ENCODE measurements around the gene ZNF628. TPM values are rescaled to one million over a fixed set of nuclear protein-coding genes. Genes with fewer than 3 reads are reported as not detected.

Gene ZNF628
- total RNA-seq, 1 experiment from 2014 or later: 5.3 TPM

DNA sequence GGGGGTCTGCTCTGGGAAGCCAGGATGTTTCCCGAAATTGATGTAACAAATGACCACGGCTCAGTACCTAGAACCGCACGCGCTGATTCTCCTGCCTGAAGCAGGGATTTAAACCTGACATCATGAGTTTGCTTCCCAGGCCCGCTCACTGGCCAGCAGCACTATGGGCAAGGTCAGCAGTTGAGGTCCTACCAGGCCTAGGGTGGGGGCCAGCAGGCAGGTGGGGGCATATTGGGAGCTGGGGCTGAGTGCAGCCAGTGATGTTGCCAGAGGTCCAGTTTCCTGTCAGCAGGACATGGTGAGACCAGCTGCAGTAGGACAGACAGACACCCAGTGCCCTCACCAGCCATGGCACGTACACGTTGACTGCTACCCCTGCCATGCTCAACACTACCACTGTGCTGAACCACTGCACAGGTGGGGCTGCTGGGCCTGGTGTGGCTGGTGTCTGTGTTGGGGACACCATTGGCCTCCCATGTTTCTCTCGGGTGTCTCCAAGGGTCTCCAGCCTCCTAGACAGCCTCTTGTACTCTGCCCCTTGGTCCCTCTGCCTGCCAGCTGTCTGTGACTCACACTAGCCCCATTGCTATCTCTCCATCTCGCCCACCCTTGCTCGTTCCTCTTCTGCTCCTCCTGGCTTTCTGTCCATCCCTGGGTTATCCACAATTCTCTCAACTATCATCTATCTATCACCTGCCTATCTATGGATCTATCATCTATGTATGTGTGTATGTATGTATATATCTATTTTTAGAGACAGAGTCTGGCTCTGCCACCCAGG, 10.8 kb upstream of the ZNF628 start:
- DNase-seq (ENCODE audit: low read depth): no peak

- DNase-seq (ENCODE audit: low read depth): no peak
These were observed 10.2 kb upstream of the ZNF628 start for GRCh38 chr19:55466241-55466614.

GRCh38 chr19:55467236-55468053, 9.0 kb upstream of the ZNF628 start:
- DNase-seq (ENCODE audit: low read depth): peak; percentile 68

- DNase-seq (ENCODE audit: low read depth): no peak
These were observed 8.4 kb upstream of the ZNF628 start for GRCh38 chr19:55468054-55468393.

DNA sequence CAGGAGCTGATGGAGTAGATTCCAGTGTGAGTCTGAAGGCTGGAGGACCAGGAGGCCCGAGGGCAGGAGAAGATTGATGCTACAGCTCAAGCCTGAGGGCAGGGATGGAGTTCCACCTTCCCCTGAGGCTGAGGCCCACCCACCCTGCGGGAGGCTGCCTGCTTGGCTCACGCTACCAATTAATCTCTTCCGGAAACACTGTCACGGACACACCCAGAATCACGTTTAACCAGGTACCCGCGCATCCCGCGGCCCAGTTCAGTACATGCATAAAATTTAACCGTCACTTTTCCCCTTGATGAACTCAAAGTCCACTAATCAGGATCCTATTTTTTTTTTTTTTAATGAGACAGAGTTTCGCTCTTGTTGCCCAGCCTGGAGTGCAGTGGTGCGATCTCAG, 5.2 kb upstream of the ZNF628 start:
- DNase-seq (ENCODE audit: low read depth): no peak

- peak; percentile 72 for DNase-seq (ENCODE audit: low read depth)
These were observed 4.0 kb upstream of the ZNF628 start for GRCh38 chr19:55472463-55472862.

GRCh38 chr19:55473225-55474012, 3.0 kb upstream of the ZNF628 start:
- peak; percentile 81 for DNase-seq (ENCODE audit: low read depth)

DNA sequence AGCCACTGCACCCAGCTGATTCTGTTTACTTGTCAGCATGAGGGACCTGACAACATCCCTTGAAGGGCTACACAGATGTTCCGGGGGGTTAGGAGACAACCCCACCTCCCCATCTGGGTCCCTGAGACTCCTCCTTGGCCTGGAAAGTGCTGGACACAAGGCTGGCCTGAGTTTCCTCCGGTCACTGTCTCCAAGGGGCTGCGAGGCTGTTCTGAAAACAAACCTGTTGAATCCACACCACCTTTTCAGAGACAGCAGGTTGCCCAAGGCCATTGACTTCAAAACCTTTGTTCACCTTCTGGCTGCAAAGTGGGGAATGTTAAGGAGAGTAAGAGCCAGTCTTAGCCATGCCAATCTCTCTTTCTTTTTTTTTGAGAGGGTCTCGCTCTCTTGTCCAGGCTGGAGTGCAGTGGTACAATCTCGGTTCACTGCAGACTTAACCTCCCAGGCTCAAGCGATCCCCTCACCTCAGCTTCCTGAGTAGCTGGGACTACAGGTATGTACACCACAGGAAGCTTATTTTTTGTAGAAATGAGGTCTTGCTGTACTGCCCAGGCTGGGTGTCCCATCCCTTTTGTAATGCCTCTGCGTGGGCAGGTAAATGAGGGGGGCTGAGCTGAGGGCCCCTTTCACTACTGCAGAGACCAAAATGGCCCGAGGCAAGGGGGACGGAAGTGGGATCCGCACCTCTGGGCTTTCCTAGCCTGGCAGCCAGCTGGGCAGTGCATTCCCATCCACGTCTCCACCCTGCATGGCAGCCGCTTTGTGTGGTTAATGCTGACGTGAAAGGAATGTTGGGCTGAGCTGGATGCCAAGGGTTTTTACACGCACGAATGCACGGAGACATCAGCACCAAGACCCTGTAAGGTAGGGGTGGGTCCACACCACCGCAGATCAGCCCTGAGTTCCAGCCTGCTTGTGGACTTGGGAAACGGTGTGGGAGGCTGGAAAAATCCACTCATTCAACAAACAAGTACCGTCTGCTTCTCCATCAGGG, 1.9 kb upstream of the ZNF628 start:
- DNase-seq (ENCODE audit: low read depth): peak; percentile 95

DNA sequence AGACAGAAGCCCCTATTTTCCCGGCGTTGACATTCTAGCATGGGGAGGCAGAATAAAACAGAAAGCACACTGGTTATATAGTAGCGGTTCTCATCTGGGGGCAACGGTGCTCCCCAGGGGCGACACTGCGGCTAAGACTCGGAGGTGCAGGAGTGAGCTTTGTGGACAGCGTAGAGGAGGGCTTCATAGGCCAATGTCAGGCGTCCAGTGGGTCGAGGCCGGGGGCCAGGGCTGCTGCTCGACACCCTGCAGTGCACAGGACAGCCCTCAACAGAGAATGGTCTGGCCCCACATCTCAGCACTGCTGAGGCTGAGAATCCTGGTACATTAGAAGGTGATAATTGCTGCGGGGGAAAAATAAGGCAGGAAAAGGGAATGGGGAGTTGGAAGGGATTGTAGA, 1.5 kb downstream of the ZNF628 start:
- DNase-seq (ENCODE audit: low read depth): no peak

DNA sequence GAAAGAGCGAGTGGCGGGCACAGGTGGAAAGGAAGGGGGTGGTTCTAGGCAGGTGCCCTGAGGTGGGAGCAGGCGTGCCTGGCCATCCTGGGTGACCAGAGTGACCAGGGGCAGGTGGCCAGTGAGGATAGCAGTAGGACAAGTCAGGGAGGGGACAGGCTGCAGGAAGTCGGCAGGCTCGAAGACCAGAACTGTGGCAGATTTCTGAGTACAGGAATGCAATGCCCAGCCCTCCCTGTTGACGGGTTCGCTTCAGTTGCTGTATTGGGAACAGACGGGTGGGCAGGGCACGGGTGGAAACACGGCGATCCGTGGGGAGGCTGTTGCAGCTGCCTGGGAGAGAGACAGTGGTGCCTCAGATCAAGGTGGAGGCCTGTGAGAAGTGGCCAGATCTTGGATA, 1.9 kb downstream of the ZNF628 start:
- DNase-seq (ENCODE audit: low read depth): no peak

DNA sequence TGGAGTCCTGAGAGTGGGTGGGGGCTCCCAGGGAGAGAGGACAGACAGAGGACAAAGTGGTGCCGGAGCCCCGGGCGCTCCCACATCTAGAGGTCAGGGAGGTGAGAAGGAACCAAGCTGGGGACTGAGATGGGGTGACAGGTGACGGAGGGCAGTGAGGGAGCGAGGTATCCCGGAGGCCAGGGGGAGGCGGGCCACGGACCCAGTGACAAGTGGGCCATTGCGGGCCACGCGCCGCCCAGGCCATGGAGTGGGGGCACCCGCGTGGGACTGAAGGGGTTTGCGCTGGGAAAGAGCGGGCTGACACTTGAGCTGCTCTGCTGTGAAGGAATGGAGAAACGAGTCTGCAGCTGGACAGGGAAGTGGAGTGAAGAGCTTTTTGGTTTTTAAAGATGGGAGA, 2.6 kb downstream of the ZNF628 start:
- DNase-seq (ENCODE audit: low read depth): no peak

- DNase-seq (ENCODE audit: low read depth): no peak
These were observed 3.2 kb downstream of the ZNF628 start for GRCh38 chr19:55479451-55480230.

GRCh38 chr19:55481148-55481793, 4.9 kb downstream of the ZNF628 start:
- DNase-seq (ENCODE audit: low read depth): no peak

GRCh38 chr19:55481794-55482155, 5.4 kb downstream of the ZNF628 start:
- no peak for DNase-seq (ENCODE audit: low read depth)

DNA sequence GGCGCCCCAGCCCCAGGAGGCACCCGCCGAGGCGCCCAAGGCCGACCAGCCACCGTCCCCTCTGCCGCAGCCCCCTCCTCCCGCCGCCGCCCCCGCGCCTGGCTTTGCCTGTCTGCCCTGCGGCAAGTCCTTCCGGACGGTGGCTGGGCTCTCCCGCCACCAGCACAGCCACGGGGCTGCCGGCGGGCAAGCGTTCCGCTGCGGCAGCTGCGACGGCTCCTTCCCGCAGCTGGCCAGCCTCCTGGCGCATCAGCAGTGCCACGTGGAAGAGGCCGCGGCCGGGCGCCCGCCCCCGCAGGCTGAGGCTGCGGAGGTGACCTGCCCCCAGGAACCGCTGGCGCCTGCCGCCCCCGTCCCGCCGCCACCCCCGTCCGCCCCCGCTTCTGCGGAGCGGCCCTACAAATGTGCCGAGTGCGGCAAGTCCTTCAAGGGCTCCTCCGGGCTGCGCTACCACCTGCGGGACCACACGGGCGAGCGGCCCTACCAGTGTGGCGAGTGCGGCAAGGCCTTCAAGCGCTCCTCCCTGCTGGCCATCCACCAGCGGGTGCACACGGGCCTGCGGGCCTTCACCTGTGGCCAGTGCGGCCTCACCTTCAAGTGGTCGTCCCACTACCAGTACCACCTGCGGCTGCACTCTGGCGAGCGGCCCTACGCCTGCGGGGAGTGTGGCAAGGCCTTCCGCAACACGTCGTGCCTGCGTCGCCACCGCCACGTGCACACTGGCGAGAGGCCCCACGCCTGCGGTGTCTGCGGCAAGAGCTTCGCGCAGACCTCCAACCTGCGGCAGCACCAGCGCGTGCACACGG, 5.9 kb downstream of the ZNF628 start:
- no peak for DNase-seq (ENCODE audit: low read depth)

DNA sequence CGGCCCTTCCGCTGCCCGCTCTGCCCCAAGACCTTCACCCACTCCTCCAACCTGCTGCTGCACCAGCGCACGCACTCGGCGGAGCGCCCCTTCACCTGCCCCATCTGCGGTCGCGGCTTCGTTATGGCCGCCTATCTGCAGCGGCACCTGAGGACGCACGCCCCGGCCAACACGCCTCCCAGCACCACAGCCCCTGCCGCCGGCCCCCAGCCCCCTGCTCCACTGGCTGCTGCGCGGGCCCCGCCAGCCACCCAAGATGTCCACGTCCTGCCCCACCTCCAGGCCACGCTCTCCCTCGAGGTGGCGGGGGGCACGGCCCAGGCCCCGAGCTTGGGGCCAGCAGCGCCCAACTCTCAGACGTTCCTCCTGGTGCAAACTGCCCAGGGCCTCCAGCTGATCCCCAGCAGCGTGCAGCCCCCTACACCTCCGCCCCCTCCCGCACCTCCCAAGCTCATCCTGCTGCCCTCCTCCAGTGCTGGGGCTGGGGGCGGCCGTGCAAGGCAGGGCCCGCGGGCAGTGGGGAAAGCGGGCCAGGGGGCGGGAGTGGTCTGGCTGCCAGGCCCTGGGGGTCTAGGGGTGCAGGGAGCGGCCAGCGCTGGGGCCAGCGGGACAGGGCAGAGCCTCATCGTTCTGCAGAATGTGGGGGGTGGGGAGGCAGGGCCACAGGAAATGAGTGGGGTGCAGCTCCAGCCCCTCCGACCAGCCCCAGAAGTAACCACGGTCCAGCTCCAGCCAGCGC, 6.7 kb downstream of the ZNF628 start:
- no peak for DNase-seq (ENCODE audit: low read depth)

DNA sequence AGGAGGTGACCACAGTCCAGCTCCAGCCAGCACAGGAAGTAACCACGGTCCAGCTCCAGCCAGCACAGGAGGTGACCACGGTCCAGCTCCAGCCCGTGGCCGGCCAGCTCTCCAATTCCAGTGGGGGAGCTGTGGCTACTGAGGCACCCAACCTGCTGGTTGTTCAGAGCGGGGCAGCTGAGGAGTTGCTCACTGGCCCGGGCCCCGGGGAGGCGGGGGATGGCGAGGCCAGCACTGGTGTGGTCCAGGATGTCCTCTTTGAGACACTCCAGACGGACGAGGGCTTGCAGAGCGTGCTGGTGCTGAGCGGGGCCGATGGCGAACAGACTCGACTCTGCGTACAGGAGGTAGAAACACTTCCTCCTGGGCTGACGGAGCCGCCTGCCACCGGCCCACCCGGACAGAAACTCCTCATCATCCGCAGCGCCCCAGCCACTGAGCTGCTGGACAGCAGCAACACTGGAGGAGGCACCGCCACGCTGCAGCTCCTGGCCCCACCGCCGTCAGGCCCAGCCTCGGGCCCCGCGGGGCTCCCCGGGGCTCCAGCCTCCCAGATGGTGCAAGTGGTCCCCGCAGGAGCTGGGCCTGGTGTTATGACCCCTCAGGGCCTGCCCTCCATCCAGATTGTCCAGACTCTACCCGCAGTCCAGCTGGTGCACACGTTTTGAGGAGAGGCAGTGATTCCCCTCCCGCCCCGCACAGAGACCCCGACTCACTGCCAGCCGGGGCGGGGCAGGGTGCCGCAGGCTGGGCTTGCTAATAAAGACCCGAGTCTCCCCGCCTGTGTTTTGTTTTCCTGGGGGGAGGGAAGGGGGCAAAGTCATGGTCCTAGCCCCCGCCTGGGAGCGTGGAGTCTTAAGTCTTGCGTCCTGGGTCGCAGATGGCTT, 7.5 kb downstream of the ZNF628 start:
- no peak for DNase-seq (ENCODE audit: low read depth)

All from RPMI7951 (cell line).